ENCODE measurements around the gene LSM3. TPM values are rescaled to one million over a fixed set of nuclear protein-coding genes. Genes with fewer than 3 reads are reported as not detected.

LSM3 gene
- total RNA-seq, 4 donors from 2014 or later, result 11.6 to 16.8 (median 14.2) TPM

DNA sequence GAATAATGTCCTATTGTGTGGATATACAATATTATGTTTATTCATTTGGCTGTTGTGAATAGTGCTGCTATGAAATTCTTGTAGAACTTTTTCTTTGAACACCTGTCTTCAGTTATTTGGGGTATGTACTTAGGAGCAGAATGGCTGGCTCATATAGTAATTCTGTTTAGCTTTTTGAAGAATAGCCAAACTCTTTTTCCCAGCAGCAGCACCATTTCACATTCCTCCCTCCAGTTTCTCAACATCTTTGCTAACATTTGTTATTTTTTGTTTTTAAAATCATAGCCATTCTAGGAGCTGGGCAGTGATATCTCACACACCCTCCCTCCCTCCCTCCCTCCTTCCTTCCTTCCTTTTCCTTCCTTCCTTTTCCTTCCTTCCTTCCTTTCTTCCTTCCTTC is 39.7 kb downstream of the LSM3 start:
- in situ Hi-C loops (cut with MboI; ENCODE audit: low sequenced_read_pairs in 4 of 4) (no loop called here), intact Hi-C loops (cut with DNase I; ENCODE audit: low total_unique reads) (no loop called here)
- Histone ChIP-seq H3K4me1 (no peaks in the 10 kb centered on the region), H3K9me3 (no peaks in the 10 kb centered on the region), H3K36me3 (no peaks in the 10 kb centered on the region), H3K27me3 (no peaks in the 10 kb centered on the region), H3K27ac (no peak overlapping the region), H3K4me3 (no peak overlapping the region)
- DNase-seq (no peak), ATAC-seq (no peak)
- TF ChIP-seq POLR2A (IDR thresholded peaks at IDR 0.05), result no peak
- TF ChIP-seq, protein P1, sequence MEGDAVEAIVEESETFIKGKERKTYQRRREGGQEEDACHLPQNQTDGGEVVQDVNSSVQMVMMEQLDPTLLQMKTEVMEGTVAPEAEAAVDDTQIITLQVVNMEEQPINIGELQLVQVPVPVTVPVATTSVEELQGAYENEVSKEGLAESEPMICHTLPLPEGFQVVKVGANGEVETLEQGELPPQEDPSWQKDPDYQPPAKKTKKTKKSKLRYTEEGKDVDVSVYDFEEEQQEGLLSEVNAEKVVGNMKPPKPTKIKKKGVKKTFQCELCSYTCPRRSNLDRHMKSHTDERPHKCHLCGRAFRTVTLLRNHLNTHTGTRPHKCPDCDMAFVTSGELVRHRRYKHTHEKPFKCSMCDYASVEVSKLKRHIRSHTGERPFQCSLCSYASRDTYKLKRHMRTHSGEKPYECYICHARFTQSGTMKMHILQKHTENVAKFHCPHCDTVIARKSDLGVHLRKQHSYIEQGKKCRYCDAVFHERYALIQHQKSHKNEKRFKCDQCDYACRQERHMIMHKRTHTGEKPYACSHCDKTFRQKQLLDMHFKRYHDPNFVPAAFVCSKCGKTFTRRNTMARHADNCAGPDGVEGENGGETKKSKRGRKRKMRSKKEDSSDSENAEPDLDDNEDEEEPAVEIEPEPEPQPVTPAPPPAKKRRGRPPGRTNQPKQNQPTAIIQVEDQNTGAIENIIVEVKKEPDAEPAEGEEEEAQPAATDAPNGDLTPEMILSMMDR (IDR thresholded peaks at IDR 0.05 in 4 of 5, conservative IDR thresholded peaks at IDR 0.05 in 1 of 5), result no peak

DNA sequence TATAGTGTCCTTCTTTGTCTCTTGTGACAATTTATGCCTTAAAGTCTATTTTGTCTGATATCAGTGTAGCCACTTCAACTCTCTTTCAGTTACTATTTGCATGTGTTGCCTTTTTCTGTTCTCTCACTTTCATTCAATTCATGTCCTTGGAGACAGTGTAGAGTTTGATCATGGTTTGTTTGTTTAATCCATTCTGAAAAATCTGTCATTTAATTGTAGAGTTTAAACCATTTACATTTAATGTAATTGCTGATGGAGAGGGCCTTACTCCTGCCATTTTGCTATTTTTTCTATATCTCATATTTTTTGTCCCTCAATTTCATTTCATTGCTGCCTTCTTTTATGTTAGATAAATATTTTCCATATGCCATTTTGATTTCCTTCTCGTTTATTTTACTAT is 42.3 kb downstream of the LSM3 start:
- intact Hi-C loops (cut with DNase I; ENCODE audit: low total_unique reads), result no loop called here
- in situ Hi-C loops (cut with MboI; ENCODE audit: low sequenced_read_pairs in 4 of 4), result no loop called here
- TF ChIP-seq POLR2A (IDR thresholded peaks at IDR 0.05), result no peak
- TF ChIP-seq, protein P1 (IDR thresholded peaks at IDR 0.05 in 4 of 5, conservative IDR thresholded peaks at IDR 0.05 in 1 of 5), result no peak
- no peaks in the 10 kb centered on the region for H3K36me3 ChIP-seq
- ATAC-seq (no peak), DNase-seq (no peak)
- no peak overlapping the region for H3K4me3 ChIP-seq
- no peak overlapping the region for H3K27ac ChIP-seq
- no peaks in the 10 kb centered on the region for H3K9me3 ChIP-seq
- no peaks in the 10 kb centered on the region for H3K27me3 ChIP-seq
- H3K4me1 ChIP-seq, result no peaks in the 10 kb centered on the region

DNA sequence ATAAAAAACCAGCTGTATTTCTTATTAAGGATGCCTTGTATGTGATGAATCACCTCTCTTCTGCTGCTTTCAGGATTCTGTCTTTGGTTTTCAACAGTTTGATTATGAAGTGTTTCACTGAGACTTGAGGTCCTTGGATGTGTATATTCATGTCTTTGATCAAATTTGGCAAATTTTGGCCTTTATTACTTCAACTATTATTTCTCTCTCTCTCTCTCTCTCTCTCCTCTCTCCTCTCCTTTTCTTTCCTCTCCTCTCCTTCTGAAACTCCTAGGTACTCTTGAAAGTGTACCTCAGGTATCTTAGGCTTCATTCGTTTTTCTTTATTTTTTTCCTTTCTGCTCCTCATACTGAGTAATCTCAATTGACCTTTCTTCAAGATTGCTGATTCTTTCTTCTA is 43.3 kb downstream of the LSM3 start:
- H3K27ac ChIP-seq, result no peak overlapping the region
- ATAC-seq (no peak), DNase-seq (no peak)
- intact Hi-C loops (cut with DNase I; ENCODE audit: low total_unique reads) (no loop called here), in situ Hi-C loops (cut with MboI; ENCODE audit: low sequenced_read_pairs in 4 of 4) (no loop called here)
- no peaks in the 10 kb centered on the region for H3K36me3 ChIP-seq
- TF ChIP-seq POLR2A (IDR thresholded peaks at IDR 0.05), result no peak
- TF ChIP-seq, protein P1 (IDR thresholded peaks at IDR 0.05 in 4 of 5, conservative IDR thresholded peaks at IDR 0.05 in 1 of 5), result no peak
- no peaks in the 10 kb centered on the region for H3K27me3 ChIP-seq
- H3K4me3 ChIP-seq, result no peak overlapping the region
- no peaks in the 10 kb centered on the region for H3K9me3 ChIP-seq
- H3K4me1 ChIP-seq, result no peaks in the 10 kb centered on the region

DNA sequence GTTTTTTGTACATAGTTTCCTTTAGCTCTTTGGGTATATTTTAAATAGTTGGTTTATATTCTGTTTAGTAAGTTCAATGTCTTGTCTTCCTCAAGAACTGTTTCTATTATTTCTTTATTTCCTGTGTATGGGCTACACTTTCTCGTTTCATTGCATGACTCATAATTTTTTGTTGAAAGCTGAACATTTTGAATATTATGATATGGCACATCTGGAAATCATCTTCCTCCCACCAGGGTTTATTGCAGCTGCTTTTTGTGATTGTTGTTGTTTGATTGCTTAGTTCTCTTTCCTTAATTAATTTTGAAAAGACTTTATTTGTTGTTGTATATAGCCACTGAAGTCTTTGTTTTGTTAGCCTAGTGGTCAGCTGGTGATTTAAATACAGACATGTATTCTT is 43.8 kb downstream of the LSM3 start:
- Histone ChIP-seq H3K4me1 (no peaks in the 10 kb centered on the region), H3K27me3 (no peaks in the 10 kb centered on the region), H3K36me3 (no peaks in the 10 kb centered on the region), H3K9me3 (no peaks in the 10 kb centered on the region), H3K27ac (no peak overlapping the region), H3K4me3 (no peak overlapping the region)
- no peak for TF ChIP-seq POLR2A (IDR thresholded peaks at IDR 0.05)
- TF ChIP-seq, protein P1 (IDR thresholded peaks at IDR 0.05 in 4 of 5, conservative IDR thresholded peaks at IDR 0.05 in 1 of 5), result no peak
- intact Hi-C loops (cut with DNase I; ENCODE audit: low total_unique reads), result no loop called here
- ATAC-seq, result no peak
- in situ Hi-C loops (cut with MboI; ENCODE audit: low sequenced_read_pairs in 4 of 4), result no loop called here
- DNase-seq, result no peak

DNA sequence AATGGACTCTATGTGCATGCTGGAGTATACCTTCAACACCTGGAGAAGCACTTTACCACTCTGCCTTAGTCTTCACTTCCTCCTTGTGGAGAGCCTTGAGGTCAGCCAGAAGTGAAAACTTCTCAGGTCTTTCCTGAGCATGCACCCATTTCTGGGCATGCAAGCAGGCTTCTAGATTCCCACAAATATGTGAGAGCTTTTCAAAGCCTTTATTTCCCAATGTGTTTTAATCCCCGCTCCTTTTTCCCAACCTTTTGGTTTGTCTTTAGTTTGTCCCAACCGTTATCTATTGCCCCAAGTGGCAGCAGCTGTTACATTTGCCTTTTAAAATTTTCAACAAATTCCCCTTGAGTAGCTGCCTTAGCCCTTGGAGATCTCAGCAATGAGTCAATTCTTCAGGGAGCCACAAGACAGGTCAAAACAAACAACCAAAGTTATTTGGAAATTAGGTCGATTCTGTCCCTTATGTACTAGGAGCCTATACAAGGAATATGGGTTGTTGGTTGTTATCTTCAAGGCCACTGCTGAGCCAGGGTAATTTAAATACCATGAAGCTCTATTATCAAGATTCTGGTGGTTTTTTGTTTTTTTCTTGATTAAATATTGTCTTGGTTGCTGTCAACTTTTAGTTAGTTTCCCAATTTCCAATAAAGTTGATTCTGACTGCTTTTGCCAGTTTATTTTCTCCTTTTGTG is 44.4 kb downstream of the LSM3 start:
- intact Hi-C loops (cut with DNase I; ENCODE audit: low total_unique reads) (no loop called here), in situ Hi-C loops (cut with MboI; ENCODE audit: low sequenced_read_pairs in 4 of 4) (no loop called here)
- Histone ChIP-seq H3K36me3 (no peaks in the 10 kb centered on the region), H3K27me3 (no peaks in the 10 kb centered on the region), H3K4me3 (no peak overlapping the region), H3K9me3 (no peaks in the 10 kb centered on the region), H3K27ac (no peak overlapping the region), H3K4me1 (no peaks in the 10 kb centered on the region)
- no peak for ATAC-seq
- TF ChIP-seq POLR2A (IDR thresholded peaks at IDR 0.05), result no peak
- no peak for DNase-seq

Data from gastrocnemius medialis (tissue), 4 donors.